H9 (cell line): ENCODE results near the gene H2AZ2. TPM values are rescaled to one million over a fixed set of nuclear protein-coding genes. Genes with fewer than 3 reads are reported as not detected.
A peak's percentile ranks its signal among the peaks of the same experiment; 100 is the strongest.

Experiments used
- DNase-seq: peaks from one replicate; pipeline ENCODE4 v3.0.0-alpha.2; 2017
- H2AFZ ChIP-seq: one replicate; pipeline ENCODE4 v1.6.1; 2013; ENCODE audit warnings: mild to moderate bottlenecking, low read length, control low read depth, moderate library complexity
- H2AK5ac ChIP-seq: 2 replicates; pipeline ENCODE4 v1.6.1; 2013; ENCODE audit warnings: low read length, control low read depth, mixed read lengths; ENCODE audit not compliant: insufficient read length
- H2BK120ac ChIP-seq: one replicate; pipeline ENCODE4 v1.6.1; 2013; ENCODE audit warnings: low read depth, mild to moderate bottlenecking, low read length, control low read depth, inconsistent platforms; ENCODE audit not compliant: poor library complexity, severe bottlenecking
- H2BK12ac ChIP-seq: 2 replicates; pipeline ENCODE4 v1.6.1; 2013; ENCODE audit warnings: low read length, control low read depth, mixed read lengths, low read depth; ENCODE audit not compliant: insufficient read length
- H2BK15ac ChIP-seq: 2 replicates; pipeline ENCODE4 v1.6.1; 2013; ENCODE audit warnings: low read depth, low read length, control low read depth
- H2BK20ac ChIP-seq: one replicate; pipeline ENCODE4 v1.6.1; 2013; ENCODE audit warnings: low read depth, mild to moderate bottlenecking, low read length, control low read depth, inconsistent platforms; ENCODE audit not compliant: poor library complexity, severe bottlenecking
- H2BK5ac ChIP-seq: 2 replicates; pipeline ENCODE4 v1.6.1; 2013; ENCODE audit warnings: low read length, control low read depth, mixed read lengths; ENCODE audit not compliant: insufficient read length
- H3K14ac ChIP-seq: 2 replicates; pipeline ENCODE4 v1.6.1; 2013; ENCODE audit warnings: low read length, control low read depth; ENCODE audit not compliant: insufficient read depth
- H3K18ac ChIP-seq: 2 replicates; pipeline ENCODE4 v1.6.1; 2013; ENCODE audit warnings: low read depth, mild to moderate bottlenecking, mixed read lengths, low read length, control low read depth; ENCODE audit not compliant: insufficient read length
- H3K23ac ChIP-seq: 2 replicates; pipeline ENCODE4 v1.6.1; 2013; ENCODE audit warnings: low read length, control low read depth, mixed read lengths, low read depth; ENCODE audit not compliant: insufficient read length
- H3K23me2 ChIP-seq: 2 replicates; pipeline ENCODE4 v1.6.1; 2013; ENCODE audit warnings: low read depth, mild to moderate bottlenecking, mixed read lengths, low read length, control low read depth; ENCODE audit not compliant: insufficient read length, poor library complexity, severe bottlenecking
- H3K27ac ChIP-seq: 2 replicates; pipeline ENCODE4 v1.5.1; 2013; ENCODE audit warnings: low read length, control low read depth, mixed read lengths, low read depth; ENCODE audit not compliant: insufficient read length
- H3K27me3 ChIP-seq: 2 replicates; pipeline ENCODE4 v1.6.1; 2013; ENCODE audit warnings: low read length, control low read depth, inconsistent platforms; ENCODE audit not compliant: insufficient read depth
- H3K4ac ChIP-seq: 2 replicates; pipeline ENCODE4 v1.6.1; 2013; ENCODE audit warnings: low read depth, mild to moderate bottlenecking, control low read depth, inconsistent platforms, low read length, moderate library complexity
- H3K4me1 ChIP-seq: 2 replicates; pipeline ENCODE4 v1.6.1; 2013; ENCODE audit warnings: low read length, control low read depth, inconsistent platforms; ENCODE audit not compliant: insufficient read depth
- H3K4me2 ChIP-seq: 2 replicates; pipeline ENCODE4 v1.6.1; 2013; ENCODE audit warnings: low read length, control low read depth, mixed read lengths; ENCODE audit not compliant: insufficient read length, insufficient read depth
- H3K56ac ChIP-seq: 2 replicates; pipeline ENCODE4 v1.6.1; 2013; ENCODE audit warnings: low read depth, mild to moderate bottlenecking, mixed read lengths, low read length, control low read depth; ENCODE audit not compliant: insufficient read length
- H3K79me1 ChIP-seq: 2 replicates; pipeline ENCODE4 v1.6.1; 2013; ENCODE audit warnings: low read depth, mild to moderate bottlenecking, moderate library complexity, low read length, control low read depth, inconsistent platforms; ENCODE audit not compliant: insufficient read depth, poor library complexity, severe bottlenecking
- H3K79me2 ChIP-seq: 2 replicates; pipeline ENCODE4 v1.6.1; 2013; ENCODE audit warnings: low read length, control low read depth, inconsistent platforms; ENCODE audit not compliant: insufficient read depth
- H3K9ac ChIP-seq: 2 replicates; pipeline ENCODE4 v1.6.1; 2013; ENCODE audit warnings: low read length, control low read depth, mixed read lengths; ENCODE audit not compliant: insufficient read length; ENCODE audit errors: extremely low read depth
- H3K9me3 ChIP-seq: one replicate; pipeline ENCODE4 v1.6.1; 2013; ENCODE audit warnings: low read depth, low read length, inconsistent platforms; ENCODE audit not compliant: control insufficient read depth
- H3T11ph ChIP-seq: one replicate; pipeline ENCODE4 v1.6.1; 2013; ENCODE audit warnings: mild to moderate bottlenecking, low read length, control low read depth, inconsistent platforms
- H4K20me1 ChIP-seq: one replicate; pipeline ENCODE4 v1.6.1; 2013; ENCODE audit not compliant: control insufficient read depth, insufficient read length, insufficient read depth
- H4K5ac ChIP-seq: 2 replicates; pipeline ENCODE4 v1.6.1; 2013; ENCODE audit warnings: low read depth, mild to moderate bottlenecking, mixed read lengths, low read length, control low read depth; ENCODE audit not compliant: insufficient read length
- H4K8ac ChIP-seq: replicated peaks from 2 replicates; pipeline ENCODE4 v1.6.1; 2013; ENCODE audit warnings: low read length, control low read depth, mixed read lengths, low read depth; ENCODE audit not compliant: insufficient read length
- H4K91ac ChIP-seq: 2 replicates; pipeline ENCODE4 v1.6.1; 2013; ENCODE audit warnings: low read depth, mild to moderate bottlenecking, moderate library complexity, mixed read lengths, low read length, control low read depth; ENCODE audit not compliant: insufficient read length
- H3K27ac Mint-ChIP-seq, 3 experiments: 2 replicates in 2 of 3; 3 replicates in 1 of 3; pipeline ENCODE4 v1.8.0; 2020 to 2021; ENCODE audit warnings: mixed read lengths in 3 of 3, mild to moderate bottlenecking in 1 of 3, moderate library complexity in 1 of 3
- H3K27me3 Mint-ChIP-seq: 2 replicates; pipeline ENCODE4 v1.8.0; 2021; ENCODE audit warnings: low read depth, mild to moderate bottlenecking, moderate library complexity, mixed read lengths
- H3K36me3 Mint-ChIP-seq, 3 experiments: 2 replicates in 2 of 3; 3 replicates in 1 of 3; pipeline ENCODE4 v1.8.0; 2020 to 2021; ENCODE audit warnings: low read depth in 3 of 3, mixed read lengths in 3 of 3; ENCODE audit not compliant: insufficient read depth in 1 of 3
- H3K4me1 Mint-ChIP-seq, 2 experiments: 2 replicates each; pipeline ENCODE4 v1.8.0; 2020; ENCODE audit warnings: mixed read lengths in 2 of 2
- H3K4me3 Mint-ChIP-seq, 2 experiments: 2 replicates in 1 of 2; 3 replicates in 1 of 2; pipeline ENCODE4 v1.8.0; 2020 to 2021; ENCODE audit warnings: mild to moderate bottlenecking in 2 of 2, mixed read lengths in 2 of 2, moderate library complexity in 1 of 2
- H3K9me3 Mint-ChIP-seq, 2 experiments: 2 replicates in 1 of 2; 3 replicates in 1 of 2; pipeline ENCODE4 v1.8.0; 2020; ENCODE audit warnings: mild to moderate bottlenecking in 2 of 2, mixed read lengths in 2 of 2, moderate library complexity in 1 of 2
- WGBS: extraction: QIAGEN DNeasy Blood & Tissue Kit; methylation state at CpG from one replicate; pipeline ENCODE4 v1.1.7; 2013; ENCODE audit warnings: missing lambda C conversion rate, low lambda C conversion rate, mixed read lengths; ENCODE audit not compliant: insufficient read length; ENCODE audit errors: extremely low coverage; 5-methylcytosine and 5-hydroxymethylcytosine counted together
- long read RNA-seq: library from polyadenylated mRNA; unstranded; transcript quantifications from one replicate; pipeline ENCODE4 v2.0.0, GENCODE V29; 2020
- total RNA-seq: library from RNA; stranded (reverse); gene quantifications from 2 replicates; pipeline ENCODE4 v1.2.1, GENCODE V29; 2021
- TF ChIP-seq, protein P1 (sequence below): fragments of 200-600 bp; sonication (generic); conservative IDR thresholded peaks from 3 replicates; pipeline ENCODE4 v1.8.0; 2021; ENCODE audit warnings: antibody characterized with exemption, mild to moderate bottlenecking

H2AZ2 gene
- total RNA-seq: 208 TPM in 2 replicates
- long read RNA-seq, transcript H2AFV-201 (5 exons, 3,804 nt): minor isoform, 18 of 73 reads
- long read RNA-seq, transcript H2AFV-202 (5 exons, 752 nt): major isoform, 39 of 73 reads
- long read RNA-seq, partial matches to known transcripts: 10 of 73 reads
- long read RNA-seq, other reads (novel, unspliced or antisense): 4 of 73 reads

DNA sequence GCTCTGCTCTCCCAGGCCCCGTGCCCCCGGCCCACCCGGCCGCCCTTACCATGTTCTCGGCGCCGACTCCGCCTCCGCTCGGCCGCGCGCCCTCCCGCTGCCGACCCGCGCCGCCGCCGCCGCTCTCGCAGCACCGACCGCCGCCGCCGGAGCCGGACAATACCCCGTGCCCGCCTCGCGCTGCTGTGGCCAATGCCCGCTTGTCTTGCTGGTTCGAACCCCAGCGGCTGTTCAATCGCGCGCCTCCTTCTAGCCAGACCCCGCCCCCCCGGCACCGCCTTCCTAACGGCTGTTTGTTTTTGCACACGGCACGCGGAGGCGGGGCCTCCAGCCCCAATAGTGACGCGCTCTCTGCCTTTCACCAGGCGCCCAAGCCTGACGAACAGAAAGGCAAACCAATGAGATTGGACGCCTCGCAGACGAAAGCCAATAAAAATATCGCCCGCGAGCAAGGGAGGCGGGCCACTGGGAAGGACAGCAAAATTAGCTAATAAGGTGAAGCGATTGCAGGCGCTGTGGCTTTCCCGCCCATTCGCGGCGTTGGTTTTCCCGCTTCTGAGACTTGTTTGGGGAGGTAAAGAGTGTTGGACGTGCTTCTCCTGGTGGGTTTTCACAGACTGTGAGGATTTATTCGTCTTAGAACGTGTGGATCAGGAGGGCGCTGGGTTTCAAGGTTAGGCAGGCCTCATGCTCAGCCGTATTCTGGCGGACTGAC is at the start of gene H2AZ2:
Gene H2AZ2, minus strand, starts transcription at position 168 of the 715 bp plus-strand sequence. Its CDS starts 116 bp downstream, at position 52.
- no peaks in the 10 kb centered on the region for H3K23me2 ChIP-seq
- no peaks in the 10 kb centered on the region for H3K4me1 ChIP-seq
- H3K4me1 Mint-ChIP-seq: peaks cover 8 to 19% of the 10 kb centered on the region in 2 experiments
- TF ChIP-seq, protein P1, sequence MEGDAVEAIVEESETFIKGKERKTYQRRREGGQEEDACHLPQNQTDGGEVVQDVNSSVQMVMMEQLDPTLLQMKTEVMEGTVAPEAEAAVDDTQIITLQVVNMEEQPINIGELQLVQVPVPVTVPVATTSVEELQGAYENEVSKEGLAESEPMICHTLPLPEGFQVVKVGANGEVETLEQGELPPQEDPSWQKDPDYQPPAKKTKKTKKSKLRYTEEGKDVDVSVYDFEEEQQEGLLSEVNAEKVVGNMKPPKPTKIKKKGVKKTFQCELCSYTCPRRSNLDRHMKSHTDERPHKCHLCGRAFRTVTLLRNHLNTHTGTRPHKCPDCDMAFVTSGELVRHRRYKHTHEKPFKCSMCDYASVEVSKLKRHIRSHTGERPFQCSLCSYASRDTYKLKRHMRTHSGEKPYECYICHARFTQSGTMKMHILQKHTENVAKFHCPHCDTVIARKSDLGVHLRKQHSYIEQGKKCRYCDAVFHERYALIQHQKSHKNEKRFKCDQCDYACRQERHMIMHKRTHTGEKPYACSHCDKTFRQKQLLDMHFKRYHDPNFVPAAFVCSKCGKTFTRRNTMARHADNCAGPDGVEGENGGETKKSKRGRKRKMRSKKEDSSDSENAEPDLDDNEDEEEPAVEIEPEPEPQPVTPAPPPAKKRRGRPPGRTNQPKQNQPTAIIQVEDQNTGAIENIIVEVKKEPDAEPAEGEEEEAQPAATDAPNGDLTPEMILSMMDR: no peak
- WGBS: no CpG with 5 or more reads among the region's 70 CpGs
- H3K79me1 ChIP-seq: no peaks in the 10 kb centered on the region
- no peak within 1 kb of the TSS for H3T11ph ChIP-seq
- no peak within 1 kb of the TSS; the same call in 1 of the 2 replicates for H3K4ac ChIP-seq
- peak within 1 kb of the TSS; percentile 99 for H3K9ac ChIP-seq
- H3K36me3 Mint-ChIP-seq: peaks cover 0 to 3% (median 3%) of the 10 kb centered on the region in 3 experiments; a peak in 2 of 7 replicates
- DNase-seq: peak; percentile 100
- H2BK5ac ChIP-seq: peak within 1 kb of the TSS; percentile 65
- H3K27me3 Mint-ChIP-seq: no peaks in the 10 kb centered on the region
- peak within 1 kb of the TSS; percentile 91 for H3K27ac ChIP-seq
- H4K20me1 ChIP-seq: no peaks in the 10 kb centered on the region
- H4K8ac ChIP-seq: no peak within 1 kb of the TSS
- peak within 1 kb of the TSS; percentile 54 for H3K56ac ChIP-seq
- no peak within 1 kb of the TSS for H4K91ac ChIP-seq
- no peak within 1 kb of the TSS for H2BK12ac ChIP-seq
- peak within 1 kb of the TSS; percentile 91 for H3K4me2 ChIP-seq
- peak within 1 kb of the TSS; percentile 38 for H4K5ac ChIP-seq
- peak within 1 kb of the TSS; percentile 100 for H3K27ac Mint-ChIP-seq
- H3K9me3 Mint-ChIP-seq: no peaks in the 10 kb centered on the region
- no peak within 1 kb of the TSS for H2AFZ ChIP-seq
- no peak within 1 kb of the TSS for H2BK120ac ChIP-seq
- H3K9me3 ChIP-seq: no peaks in the 10 kb centered on the region
- peak within 1 kb of the TSS; percentile 90 for H3K14ac ChIP-seq
- no peak within 1 kb of the TSS for H3K23ac ChIP-seq
- H2AK5ac ChIP-seq: no peak within 1 kb of the TSS
- H3K27me3 ChIP-seq: no peaks in the 10 kb centered on the region
- H3K79me2 ChIP-seq: peaks cover 18% of the 10 kb centered on the region; the same call in 1 of the 2 replicates
- no peak within 1 kb of the TSS for H2BK15ac ChIP-seq
- H3K18ac ChIP-seq: peak within 1 kb of the TSS; percentile 95
- peak within 1 kb of the TSS; percentile 97 to 99 for H3K4me3 Mint-ChIP-seq
- no peak within 1 kb of the TSS for H2BK20ac ChIP-seq
